SU-DHL-6 (cell line): ENCODE results near the gene GPR148.

Experiments
- CTCF ChIP-seq: fragments of 200-600 bp; sonication (generic); IDR thresholded peaks from one replicate; pipeline ENCODE4 v1.5.1; 2017; ENCODE audit warnings: antibody characterized with exemption, mild to moderate bottlenecking, low read length, moderate library complexity; ENCODE audit not compliant: insufficient read depth, poor library complexity, severe bottlenecking
- EZH2phosphoT487 ChIP-seq: fragments of 200-600 bp; sonication (generic), shearing (Covaris generic); conservative IDR thresholded peaks from 2 replicates; pipeline ENCODE4 v1.6.1; 2018; ENCODE audit warnings: mild to moderate bottlenecking, antibody characterized with exemption, low read length, moderate library complexity, mixed read lengths

- TF ChIP-seq CTCF = no peak
- TF ChIP-seq EZH2phosphoT487 = no peak
Measured at GRCh38 chr2:130755256-130756052, 26.6 kb downstream of the GPR148 start, which contains the start of gene AMER3.
